Activated CD8-positive, alpha-beta memory T cell treated with anti-CD3 and anti-CD28 coated beads for 1 hour (primary cell): ENCODE measurements around the gene B4GALT1.
A peak's percentile ranks its signal among the peaks of the same experiment; 100 is the strongest.
"Not testable (repeated sequence)": the region's sequence is repeated elsewhere in the genome, so short reads cannot be mapped to it uniquely, and the experiment has no call there.

Experiments used
- DNase-seq, 2 donors: peaks; one replicate each; pipeline ENCODE4 v3.0.0-alpha.2; 2020; ENCODE audit warnings: low read depth in 1 of 2; ENCODE audit errors: extremely low read depth in 1 of 2

Gene B4GALT1

GRCh38 chr9:33163433-33164137 lies 3.6 kb downstream of the B4GALT1 start:
- DNase-seq = no peak

- DNase-seq = no peak
Measured at GRCh38 chr9:33162721-33163311, 4.3 kb downstream of the B4GALT1 start.

GRCh38 chr9:33161589-33162132 lies 5.5 kb downstream of the B4GALT1 start:
- no peak for DNase-seq

GRCh38 chr9:33161011-33161588 lies 6.0 kb downstream of the B4GALT1 start:
- DNase-seq = no peak

GRCh38 chr9:33160446-33160845 lies 6.7 kb downstream of the B4GALT1 start:
- DNase-seq = not testable (repeated sequence)

GRCh38 chr9:33159777-33160127 lies 7.4 kb downstream of the B4GALT1 start:
- DNase-seq = peak in 1 of 2 donors; percentile 46

GRCh38 chr9:33158843-33159776 lies 8.0 kb downstream of the B4GALT1 start:
- DNase-seq = no peak

GRCh38 chr9:33157960-33158842 lies 8.9 kb downstream of the B4GALT1 start:
- no peak for DNase-seq

- DNase-seq = no peak
Measured at GRCh38 chr9:33155393-33155792, 11.7 kb downstream of the B4GALT1 start.

- DNase-seq = no peak
Measured at GRCh38 chr9:33154371-33154770, 12.8 kb downstream of the B4GALT1 start.

- no peak for DNase-seq
Measured at GRCh38 chr9:33153666-33154065, 13.5 kb downstream of the B4GALT1 start.

- DNase-seq = no peak
Measured at GRCh38 chr9:33153001-33153400, 14.1 kb downstream of the B4GALT1 start.

- DNase-seq = no peak
Measured at GRCh38 chr9:33151601-33152000, 15.5 kb downstream of the B4GALT1 start.

GRCh38 chr9:33151007-33151557 lies 16.1 kb downstream of the B4GALT1 start:
- no peak for DNase-seq

GRCh38 chr9:33148367-33149014 lies 18.6 kb downstream of the B4GALT1 start:
- no peak for DNase-seq

- no peak for DNase-seq
Measured at GRCh38 chr9:33147416-33148169, 19.5 kb downstream of the B4GALT1 start.

GRCh38 chr9:33146298-33146697 lies 20.8 kb downstream of the B4GALT1 start:
- DNase-seq = no peak

- no peak for DNase-seq
Measured at GRCh38 chr9:33144551-33144950, 22.6 kb downstream of the B4GALT1 start.
